CD4-positive, CD25-positive, alpha-beta regulatory T cell (primary cell): Measurements from ENCODE around the gene CEP170B. TPM values are rescaled to one million over a fixed set of nuclear protein-coding genes. Genes with fewer than 3 reads are reported as not detected.

Source experiments
- ATAC-seq, 2 donors: fragments of 150-1000 bp; cut with Tn5 transposase; one replicate each; pipeline ENCODE4 v1.10.0; 2021; ENCODE audit warnings: low read depth in 2 of 2, moderate number of reproducible peaks in 2 of 2, moderate library complexity in 1 of 2
- DNase-seq, 3 donors: peaks; one replicate each; pipeline versions ENCODE4 v3.0.0 to v3.0.0-alpha.2; 2012 to 2022; ENCODE audit warnings: mixed read lengths in 1 of 3
- H3K27ac ChIP-seq: one replicate; pipeline ENCODE4 v1.7.0; 2013; ENCODE audit warnings: mild to moderate bottlenecking, low read length; ENCODE audit not compliant: insufficient read depth, poor library complexity, severe bottlenecking
- H3K27me3 ChIP-seq: one replicate; pipeline ENCODE4 v1.7.0; 2013; ENCODE audit warnings: low read length; ENCODE audit not compliant: control insufficient read depth, insufficient read depth
- H3K36me3 ChIP-seq: one replicate; pipeline ENCODE4 v1.7.0; 2013; ENCODE audit warnings: mild to moderate bottlenecking, low read length, moderate library complexity; ENCODE audit not compliant: control insufficient read depth, insufficient read depth
- H3K4me1 ChIP-seq: 2 replicates; pipeline ENCODE4 v1.7.0; 2013; ENCODE audit warnings: mild to moderate bottlenecking, low read length; ENCODE audit not compliant: insufficient read depth, control insufficient read depth, poor library complexity, severe bottlenecking
- H3K4me3 ChIP-seq: one replicate; pipeline ENCODE4 v1.7.0; 2013; ENCODE audit warnings: low read depth, mild to moderate bottlenecking, low read length, moderate library complexity
- H3K9me3 ChIP-seq, 2 experiments: 1 replicate in 1 of 2; 2 replicates in 1 of 2; pipeline ENCODE4 v1.7.0; 2013; ENCODE audit warnings: low read length in 2 of 2, mild to moderate bottlenecking in 1 of 2, moderate library complexity in 1 of 2; ENCODE audit not compliant: control insufficient read depth in 2 of 2
- H3K27ac Mint-ChIP-seq, 3 donors: one replicate each; pipeline ENCODE4 v1.8.0; 2020 to 2022; ENCODE audit warnings: mild to moderate bottlenecking in 3 of 3, mixed read lengths in 3 of 3, moderate library complexity in 2 of 3
- H3K27me3 Mint-ChIP-seq: one replicate; pipeline ENCODE4 v1.8.0; 2022; ENCODE audit warnings: mild to moderate bottlenecking, mixed read lengths
- H3K36me3 Mint-ChIP-seq: one replicate; pipeline ENCODE4 v1.8.0; 2020; ENCODE audit warnings: mixed read lengths
- H3K4me1 Mint-ChIP-seq, 4 donors: one replicate each; pipeline ENCODE4 v1.8.0; 2020 to 2022; ENCODE audit warnings: mixed read lengths in 4 of 4, mild to moderate bottlenecking in 1 of 4
- H3K4me3 Mint-ChIP-seq, 4 donors: one replicate each; pipeline ENCODE4 v1.8.0; 2020 to 2022; ENCODE audit warnings: mild to moderate bottlenecking in 4 of 4, mixed read lengths in 4 of 4, moderate library complexity in 3 of 4
- H3K9me3 Mint-ChIP-seq, 7 donors: one replicate each; pipeline ENCODE4 v1.8.0; 2020 to 2022; ENCODE audit warnings: mixed read lengths in 7 of 7, mild to moderate bottlenecking in 3 of 7, moderate library complexity in 2 of 7
- polyA plus RNA-seq, 4 donors: library from polyadenylated mRNA; unstranded; fragments of 300-500 nt; fragmentation: Illumina TruSeq; gene quantifications; one replicate each; pipeline ENCODE4 v1.2.3, GENCODE V29; 2021
- total RNA-seq: library from RNA; stranded (reverse); gene quantifications from one replicate; pipeline ENCODE4 v1.2.3, GENCODE V29; 2022

Gene CEP170B
- total and polyA plus RNA-seq, 5 donors from 2014 or later, result 0.03 to 3.1 TPM; not detected in 3

GRCh38 chr14:104871145-104871655 is 6.1 kb downstream of the CEP170B start:
- Histone ChIP-seq H3K4me3 (no peak overlapping the region), H3K27me3 (no peaks in the 10 kb centered on the region), H3K36me3 (no peaks in the 10 kb centered on the region), H3K9me3 (no peaks in the 10 kb centered on the region), H3K27ac (no peak overlapping the region), H3K4me1 (peaks cover 4% of the 10 kb centered on the region)
- Mint-ChIP-seq H3K9me3 (no peaks in the 10 kb centered on the region), H3K27me3 (peaks cover 8% of the 10 kb centered on the region), H3K36me3 (no peaks in the 10 kb centered on the region), H3K4me3 (no peak overlapping the region), H3K4me1 (peaks cover 0 to 18% (median 2%) of the 10 kb centered on the region in 4 donors), H3K27ac (no peak overlapping the region)
- DNase-seq (no peak), ATAC-seq (no peak)

- H3K27ac ChIP-seq, result no peak overlapping the region
- no peak overlapping the region for H3K4me3 ChIP-seq
- no peak overlapping the region for H3K27ac Mint-ChIP-seq
- peaks cover 0 to 13% (median 2%) of the 10 kb centered on the region in 4 donors for H3K4me1 Mint-ChIP-seq
- no peaks in the 10 kb centered on the region for H3K9me3 ChIP-seq
- H3K36me3 Mint-ChIP-seq, result no peaks in the 10 kb centered on the region
- no peaks in the 10 kb centered on the region for H3K9me3 Mint-ChIP-seq
- no peaks in the 10 kb centered on the region for H3K27me3 ChIP-seq
- no peaks in the 10 kb centered on the region for H3K4me1 ChIP-seq
- DNase-seq, result no peak
- peaks cover 7% of the 10 kb centered on the region for H3K27me3 Mint-ChIP-seq
- H3K4me3 Mint-ChIP-seq, result no peak overlapping the region
- no peaks in the 10 kb centered on the region for H3K36me3 ChIP-seq
- ATAC-seq, result no peak
Observed at GRCh38 chr14:104871656-104872468, 6.8 kb downstream of the CEP170B start.

- H3K36me3 Mint-ChIP-seq, result no peaks in the 10 kb centered on the region
- peaks cover 0 to 8% (median 2%) of the 10 kb centered on the region in 4 donors for H3K4me1 Mint-ChIP-seq
- no peak overlapping the region for H3K27ac Mint-ChIP-seq
- no peak overlapping the region for H3K27ac ChIP-seq
- no peaks in the 10 kb centered on the region for H3K9me3 Mint-ChIP-seq
- no peaks in the 10 kb centered on the region for H3K9me3 ChIP-seq
- ATAC-seq, result no peak
- H3K27me3 Mint-ChIP-seq, result no peaks in the 10 kb centered on the region
- no peak for DNase-seq
- H3K4me3 ChIP-seq, result no peak overlapping the region
- H3K4me1 ChIP-seq, result no peaks in the 10 kb centered on the region
- no peak overlapping the region for H3K4me3 Mint-ChIP-seq
- no peaks in the 10 kb centered on the region for H3K36me3 ChIP-seq
- H3K27me3 ChIP-seq, result no peaks in the 10 kb centered on the region
Observed at GRCh38 chr14:104872469-104873341, 7.6 kb downstream of the CEP170B start.

GRCh38 chr14:104873380-104874055 is 8.4 kb downstream of the CEP170B start:
- Histone ChIP-seq H3K27ac (no peak overlapping the region), H3K36me3 (no peaks in the 10 kb centered on the region), H3K4me1 (no peaks in the 10 kb centered on the region), H3K9me3 (no peaks in the 10 kb centered on the region), H3K27me3 (no peaks in the 10 kb centered on the region), H3K4me3 (no peak overlapping the region)
- Mint-ChIP-seq H3K9me3 (no peaks in the 10 kb centered on the region), H3K36me3 (no peaks in the 10 kb centered on the region), H3K4me3 (no peak overlapping the region), H3K27ac (peak overlapping the region in 1 of 3 donors; percentile 52), H3K4me1 (peaks cover 0 to 6% (median 2%) of the 10 kb centered on the region in 4 donors), H3K27me3 (no peaks in the 10 kb centered on the region)
- DNase-seq, result no peak
- no peak for ATAC-seq

GRCh38 chr14:104874110-104874531 is 9.1 kb downstream of the CEP170B start:
- Histone ChIP-seq H3K4me3 (no peak overlapping the region), H3K4me1 (no peaks in the 10 kb centered on the region), H3K27me3 (no peaks in the 10 kb centered on the region), H3K9me3 (no peaks in the 10 kb centered on the region), H3K36me3 (no peaks in the 10 kb centered on the region), H3K27ac (no peak overlapping the region)
- Mint-ChIP-seq H3K27me3 (no peaks in the 10 kb centered on the region), H3K4me3 (no peak overlapping the region), H3K36me3 (no peaks in the 10 kb centered on the region), H3K9me3 (no peaks in the 10 kb centered on the region), H3K27ac (no peak overlapping the region), H3K4me1 (peaks cover 0 to 6% (median 2%) of the 10 kb centered on the region in 4 donors)
- ATAC-seq (no peak), DNase-seq (no peak)

- H3K27me3 Mint-ChIP-seq, result no peaks in the 10 kb centered on the region
- H3K27me3 ChIP-seq, result no peaks in the 10 kb centered on the region
- H3K4me3 ChIP-seq, result no peak overlapping the region
- no peaks in the 10 kb centered on the region for H3K9me3 Mint-ChIP-seq
- H3K36me3 Mint-ChIP-seq, result no peaks in the 10 kb centered on the region
- DNase-seq (no peak), ATAC-seq (no peak)
- H3K4me1 ChIP-seq, result no peaks in the 10 kb centered on the region
- no peak overlapping the region for H3K27ac ChIP-seq
- no peaks in the 10 kb centered on the region for H3K36me3 ChIP-seq
- no peak overlapping the region for H3K27ac Mint-ChIP-seq
- no peak overlapping the region for H3K4me3 Mint-ChIP-seq
- peaks cover 0 to 6% (median 2%) of the 10 kb centered on the region in 4 donors for H3K4me1 Mint-ChIP-seq
- no peaks in the 10 kb centered on the region for H3K9me3 ChIP-seq
Observed at GRCh38 chr14:104874571-104875411, 9.7 kb downstream of the CEP170B start.

GRCh38 chr14:104875412-104875751 is 10.3 kb downstream of the CEP170B start:
- no peak for ATAC-seq
- no peaks in the 10 kb centered on the region for H3K27me3 ChIP-seq
- Mint-ChIP-seq H3K27ac (no peak overlapping the region), H3K36me3 (no peaks in the 10 kb centered on the region), H3K4me3 (no peak overlapping the region), H3K27me3 (no peaks in the 10 kb centered on the region), H3K9me3 (no peaks in the 10 kb centered on the region), H3K4me1 (peaks cover 0 to 6% (median 2%) of the 10 kb centered on the region in 4 donors)
- H3K9me3 ChIP-seq, result no peaks in the 10 kb centered on the region
- H3K36me3 ChIP-seq, result no peaks in the 10 kb centered on the region
- H3K27ac ChIP-seq, result no peak overlapping the region
- no peaks in the 10 kb centered on the region for H3K4me1 ChIP-seq
- DNase-seq, result no peak
- H3K4me3 ChIP-seq, result no peak overlapping the region
